Activated naive CD8-positive, alpha-beta T cell treated with anti-CD3 and anti-CD28 coated beads, Interleukin-2, amount 50 U/mL, for 24 hours (primary cell): ENCODE data around the gene OR7G1.
A peak's percentile ranks its signal among the peaks of the same experiment; 100 is the strongest.

Experiments used
- ATAC-seq: fragments of 150-1000 bp; cut with Tn5 transposase; one replicate; pipeline ENCODE4 v1.10.0; 2021
- DNase-seq: peaks from one replicate; pipeline ENCODE4 v3.0.0; 2021
- H3K27ac Mint-ChIP-seq: one replicate; pipeline ENCODE4 v1.8.0; 2021; ENCODE audit warnings: mild to moderate bottlenecking, mixed read lengths
- H3K27me3 Mint-ChIP-seq: one replicate; pipeline ENCODE4 v1.8.0; 2021; ENCODE audit warnings: mixed read lengths
- H3K36me3 Mint-ChIP-seq: one replicate; pipeline ENCODE4 v1.8.0; 2021; ENCODE audit warnings: low read depth, mixed read lengths
- H3K4me1 Mint-ChIP-seq: one replicate; pipeline ENCODE4 v1.8.0; 2021; ENCODE audit warnings: mixed read lengths
- H3K4me3 Mint-ChIP-seq: one replicate; pipeline ENCODE4 v1.8.0; 2021; ENCODE audit warnings: mild to moderate bottlenecking, moderate library complexity, mixed read lengths
- H3K9me3 Mint-ChIP-seq: one replicate; pipeline ENCODE4 v1.8.0; 2021; ENCODE audit warnings: mixed read lengths

OR7G1 gene, protein sequence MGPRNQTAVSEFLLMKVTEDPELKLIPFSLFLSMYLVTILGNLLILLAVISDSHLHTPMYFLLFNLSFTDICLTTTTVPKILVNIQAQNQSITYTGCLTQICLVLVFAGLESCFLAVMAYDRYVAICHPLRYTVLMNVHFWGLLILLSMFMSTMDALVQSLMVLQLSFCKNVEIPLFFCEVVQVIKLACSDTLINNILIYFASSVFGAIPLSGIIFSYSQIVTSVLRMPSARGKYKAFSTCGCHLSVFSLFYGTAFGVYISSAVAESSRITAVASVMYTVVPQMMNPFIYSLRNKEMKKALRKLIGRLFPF

DNA sequence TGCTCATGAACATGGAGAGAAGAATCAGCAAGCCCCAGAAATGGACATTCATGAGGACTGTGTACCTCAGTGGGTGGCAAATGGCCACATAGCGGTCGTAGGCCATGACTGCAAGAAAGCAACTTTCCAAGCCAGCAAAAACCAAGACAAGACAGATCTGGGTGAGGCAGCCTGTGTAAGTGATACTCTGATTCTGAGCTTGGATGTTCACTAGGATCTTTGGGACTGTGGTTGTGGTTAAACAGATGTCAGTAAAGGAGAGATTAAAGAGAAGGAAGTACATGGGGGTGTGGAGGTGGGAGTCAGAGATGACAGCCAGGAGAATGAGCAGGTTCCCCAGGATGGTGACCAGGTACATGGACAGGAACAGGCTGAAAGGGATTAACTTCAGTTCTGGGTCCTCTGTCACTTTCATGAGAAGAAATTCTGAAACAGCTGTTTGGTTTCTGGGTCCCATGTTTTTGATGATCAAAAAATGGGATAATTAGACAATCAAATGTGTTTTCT is at the start of gene OR7G1:
Gene OR7G1, minus strand, starts transcription at position 457 of the 507 bp plus-strand sequence. Its CDS starts 0 bp downstream, at position 457.
- DNase-seq (no peak), ATAC-seq (no peak)
- no peaks in the 10 kb centered on the region for H3K4me1 Mint-ChIP-seq
- no peak within 1 kb of the TSS for H3K27ac Mint-ChIP-seq
- no peaks in the 10 kb centered on the region for H3K9me3 Mint-ChIP-seq
- peaks cover 22% of the 10 kb centered on the region for H3K27me3 Mint-ChIP-seq
- H3K36me3 Mint-ChIP-seq, result no peaks in the 10 kb centered on the region
- no peak within 1 kb of the TSS for H3K4me3 Mint-ChIP-seq

DNA sequence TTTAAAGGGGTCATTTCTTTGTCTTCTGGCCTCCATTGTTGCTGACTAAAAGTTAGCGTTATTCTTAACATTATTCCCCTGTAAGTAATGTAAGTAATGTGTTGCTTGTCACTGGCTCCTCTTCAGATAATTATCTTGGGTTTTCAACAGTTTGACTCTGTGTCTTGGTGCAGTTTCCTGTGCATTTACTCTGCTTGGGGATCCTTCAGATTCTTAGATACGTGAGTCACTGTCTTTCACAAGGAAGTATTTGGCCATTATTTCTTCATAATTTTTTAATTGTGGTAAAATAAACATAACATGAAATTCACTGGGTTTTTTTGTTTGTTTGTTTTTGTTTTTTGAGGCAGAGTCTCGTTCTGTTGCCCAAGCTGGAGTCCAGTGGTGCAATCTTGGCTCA is 49.7 kb upstream of the OR7G1 start:
- DNase-seq, result no peak
- no peak for ATAC-seq
- peaks cover 70% of the 10 kb centered on the region for H3K36me3 Mint-ChIP-seq
- no peak overlapping the region for H3K4me3 Mint-ChIP-seq
- H3K9me3 Mint-ChIP-seq, result peaks cover 22% of the 10 kb centered on the region
- H3K4me1 Mint-ChIP-seq, result no peaks in the 10 kb centered on the region
- no peak overlapping the region for H3K27ac Mint-ChIP-seq
- H3K27me3 Mint-ChIP-seq, result no peaks in the 10 kb centered on the region

DNA sequence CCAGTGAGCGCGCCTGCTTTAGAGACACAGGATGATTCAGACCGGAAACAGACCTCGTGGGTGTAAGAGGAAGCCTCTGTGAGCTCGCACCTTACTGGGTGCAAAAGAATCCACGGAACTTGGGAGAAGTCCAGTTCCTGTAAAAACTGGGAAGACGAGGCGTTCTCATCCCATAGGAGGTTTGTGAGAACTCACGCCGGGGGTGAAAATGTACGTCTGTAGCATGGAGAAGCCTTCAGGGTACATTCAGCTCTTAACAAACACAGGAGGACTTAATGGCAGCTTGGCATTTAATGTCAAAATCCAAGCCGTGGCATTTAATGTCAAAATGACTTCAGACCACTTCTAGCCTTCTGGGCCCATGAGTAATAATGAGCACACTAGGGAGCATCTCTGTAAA is 45.9 kb upstream of the OR7G1 start:
- Mint-ChIP-seq H3K9me3 (peaks cover 30% of the 10 kb centered on the region), H3K27me3 (no peaks in the 10 kb centered on the region), H3K36me3 (peaks cover 93% of the 10 kb centered on the region), H3K27ac (no peak overlapping the region), H3K4me3 (no peak overlapping the region), H3K4me1 (peaks cover 3% of the 10 kb centered on the region)
- DNase-seq (no peak), ATAC-seq (no peak)

DNA sequence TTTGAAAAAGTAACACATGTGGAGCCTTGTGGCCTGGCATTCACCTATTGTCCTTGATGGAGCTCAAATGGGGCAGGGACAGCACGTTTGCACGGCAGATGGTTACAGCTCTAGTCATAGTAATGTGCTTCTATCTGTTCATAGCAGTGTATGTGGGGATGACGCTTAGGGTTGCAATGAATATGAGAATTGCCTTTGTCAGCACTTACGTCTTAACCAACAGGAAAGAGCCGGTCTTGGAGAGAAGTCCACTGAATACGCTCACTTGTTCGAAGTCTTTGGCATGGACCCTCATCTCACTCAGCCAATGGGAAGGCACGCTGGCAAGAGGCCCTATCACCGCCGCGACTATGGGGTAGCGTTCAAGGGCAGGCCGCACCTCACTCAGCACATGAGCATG is 44.3 kb upstream of the OR7G1 start:
- H3K27me3 Mint-ChIP-seq, result no peaks in the 10 kb centered on the region
- DNase-seq, result no peak
- H3K27ac Mint-ChIP-seq, result no peak overlapping the region
- H3K4me3 Mint-ChIP-seq, result no peak overlapping the region
- H3K4me1 Mint-ChIP-seq, result peaks cover 15% of the 10 kb centered on the region
- no peak for ATAC-seq
- peaks cover 95% of the 10 kb centered on the region for H3K36me3 Mint-ChIP-seq
- H3K9me3 Mint-ChIP-seq, result peaks cover 25% of the 10 kb centered on the region

DNA sequence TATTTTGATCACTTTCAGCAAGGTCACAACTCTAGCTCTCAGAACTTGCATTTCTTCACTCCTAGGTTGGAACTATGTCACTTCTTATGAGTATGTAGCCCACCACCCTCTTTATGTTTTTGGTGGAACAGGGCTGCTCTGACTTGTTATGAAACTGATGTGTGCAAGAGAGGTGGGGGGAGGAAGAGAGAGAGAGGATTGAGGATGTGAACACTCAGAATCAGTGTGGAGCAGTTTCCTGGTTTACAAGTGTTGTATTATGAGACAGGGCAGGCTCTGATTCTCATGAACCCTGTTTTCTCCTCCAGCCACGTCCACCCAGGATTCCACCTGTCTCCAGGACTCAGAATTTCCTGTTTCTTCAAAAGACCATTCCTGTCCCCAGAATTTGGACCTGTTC is 40.7 kb upstream of the OR7G1 start:
- DNase-seq (no peak), ATAC-seq (no peak)
- Mint-ChIP-seq H3K27me3 (no peaks in the 10 kb centered on the region), H3K9me3 (peaks cover 22% of the 10 kb centered on the region), H3K4me3 (no peak overlapping the region), H3K36me3 (peaks cover 95% of the 10 kb centered on the region), H3K4me1 (peaks cover 33% of the 10 kb centered on the region), H3K27ac (no peak overlapping the region)

DNA sequence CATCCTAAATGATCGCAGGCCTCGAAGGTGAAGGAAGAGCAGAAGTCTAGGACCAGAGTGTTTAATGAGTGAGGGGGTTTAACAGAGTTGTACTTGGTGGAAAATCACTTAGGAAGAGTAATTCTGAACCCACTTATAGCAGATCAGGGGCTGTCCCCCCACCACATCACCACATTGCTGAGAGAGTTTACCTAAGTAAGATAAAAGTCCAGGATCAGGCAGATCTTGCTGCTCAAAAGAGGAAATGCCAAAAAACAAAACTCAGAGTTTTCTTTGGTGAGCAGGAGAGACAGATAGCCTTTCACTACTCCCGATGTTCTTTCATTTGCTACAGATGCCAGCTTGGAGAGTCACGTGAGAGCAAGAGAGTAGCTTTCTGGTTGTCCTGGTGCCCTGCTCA is 40.0 kb upstream of the OR7G1 start:
- Mint-ChIP-seq H3K27me3 (no peaks in the 10 kb centered on the region), H3K4me1 (peaks cover 40% of the 10 kb centered on the region), H3K27ac (peak overlapping the region; percentile 57), H3K4me3 (no peak overlapping the region), H3K36me3 (peaks cover 95% of the 10 kb centered on the region), H3K9me3 (peaks cover 26% of the 10 kb centered on the region)
- DNase-seq (no peak), ATAC-seq (no peak)

DNA sequence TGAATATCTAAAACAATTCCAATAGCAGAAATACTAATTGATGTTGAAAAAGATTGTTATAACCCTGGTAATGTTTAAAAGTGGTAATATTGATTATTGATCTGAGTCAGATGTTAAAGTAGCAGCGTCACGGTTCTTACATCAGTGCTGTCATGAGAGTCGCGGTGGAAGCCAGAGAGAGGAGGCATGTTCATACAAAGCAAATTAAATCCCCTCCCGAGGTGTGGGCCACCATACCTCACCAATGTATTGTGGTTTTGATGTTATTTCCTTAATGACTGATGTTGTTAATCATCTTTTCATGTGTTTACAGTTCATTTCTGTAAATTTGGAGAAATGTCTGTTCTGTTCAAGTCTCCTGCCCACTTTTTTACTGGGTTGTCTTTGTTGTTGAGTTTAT is 35.8 kb upstream of the OR7G1 start:
- Mint-ChIP-seq H3K4me1 (peaks cover 71% of the 10 kb centered on the region), H3K36me3 (peaks cover 95% of the 10 kb centered on the region), H3K27ac (no peak overlapping the region), H3K4me3 (no peak overlapping the region), H3K9me3 (peaks cover 23% of the 10 kb centered on the region), H3K27me3 (no peaks in the 10 kb centered on the region)
- no peak for DNase-seq
- no peak for ATAC-seq

DNA sequence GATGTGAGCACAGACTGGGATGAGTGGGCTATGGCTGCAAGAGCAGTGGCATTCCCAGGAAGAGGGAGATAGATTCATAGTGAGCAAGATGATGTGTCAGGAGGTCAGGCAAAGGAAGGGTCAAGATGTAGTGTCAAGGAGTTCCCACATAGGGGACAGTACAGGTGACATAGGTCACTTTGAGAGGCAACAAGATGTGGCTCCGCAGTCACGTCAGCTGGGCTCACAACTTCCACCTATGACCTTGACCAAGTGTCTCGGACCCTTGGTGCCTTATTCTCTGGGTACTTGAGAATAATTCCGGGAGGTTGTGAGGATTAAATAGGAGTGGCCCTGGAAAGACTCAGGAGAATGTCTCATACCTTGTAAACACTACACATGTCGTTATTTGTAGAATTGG is 35.1 kb upstream of the OR7G1 start:
- Mint-ChIP-seq H3K4me3 (no peak overlapping the region), H3K4me1 (peaks cover 66% of the 10 kb centered on the region), H3K27me3 (no peaks in the 10 kb centered on the region), H3K36me3 (peaks cover 92% of the 10 kb centered on the region), H3K27ac (peak overlapping the region; percentile 6), H3K9me3 (peaks cover 24% of the 10 kb centered on the region)
- ATAC-seq (no peak), DNase-seq (no peak)

DNA sequence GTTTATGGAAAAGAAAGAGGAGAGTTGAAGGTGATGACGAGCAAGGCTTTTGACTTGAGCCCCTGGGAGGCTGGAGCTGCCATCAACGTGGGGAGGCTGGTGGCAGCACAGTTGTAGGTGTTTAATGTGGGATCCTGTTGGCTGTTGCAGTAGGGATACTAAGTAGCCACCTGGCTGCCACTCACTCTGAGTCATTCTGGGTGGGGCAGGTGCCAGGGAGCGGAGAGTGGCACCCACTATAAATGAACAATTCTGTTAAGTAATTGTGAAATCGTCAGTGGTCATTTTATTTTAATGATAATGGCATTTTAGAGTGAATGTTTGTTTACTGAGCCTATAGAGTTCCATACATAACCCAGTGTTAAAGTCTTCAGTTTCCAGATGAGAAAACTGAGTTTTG is 34.4 kb upstream of the OR7G1 start:
- ATAC-seq (no peak), DNase-seq (no peak)
- H3K27me3 Mint-ChIP-seq, result no peaks in the 10 kb centered on the region
- H3K36me3 Mint-ChIP-seq, result peaks cover 92% of the 10 kb centered on the region
- peak overlapping the region; percentile 6 for H3K27ac Mint-ChIP-seq
- peaks cover 28% of the 10 kb centered on the region for H3K9me3 Mint-ChIP-seq
- H3K4me1 Mint-ChIP-seq, result peaks cover 64% of the 10 kb centered on the region
- no peak overlapping the region for H3K4me3 Mint-ChIP-seq

DNA sequence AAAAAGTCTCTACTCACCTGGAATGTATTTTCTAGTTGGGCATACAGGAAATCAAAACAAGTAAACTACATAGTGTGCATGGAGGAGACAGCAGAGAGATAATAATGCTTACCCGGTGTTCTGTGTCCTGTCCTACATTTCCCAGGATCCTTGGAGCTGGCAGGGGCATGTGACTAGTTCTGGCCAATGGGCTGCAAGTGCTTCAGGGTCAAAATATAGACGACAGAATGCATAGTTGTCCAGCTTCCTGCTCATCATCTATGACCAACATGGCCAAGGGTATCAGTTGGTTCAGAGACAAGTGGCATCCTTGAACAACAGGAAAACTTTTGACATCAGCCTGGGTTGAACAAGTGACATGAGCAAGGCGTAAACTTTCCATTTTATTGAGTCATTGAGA is 33.1 kb upstream of the OR7G1 start:
- peaks cover 92% of the 10 kb centered on the region for H3K36me3 Mint-ChIP-seq
- ATAC-seq, result no peak
- no peaks in the 10 kb centered on the region for H3K27me3 Mint-ChIP-seq
- H3K4me1 Mint-ChIP-seq, result peaks cover 66% of the 10 kb centered on the region
- DNase-seq, result no peak
- H3K9me3 Mint-ChIP-seq, result peaks cover 40% of the 10 kb centered on the region
- H3K27ac Mint-ChIP-seq, result no peak overlapping the region
- no peak overlapping the region for H3K4me3 Mint-ChIP-seq

DNA sequence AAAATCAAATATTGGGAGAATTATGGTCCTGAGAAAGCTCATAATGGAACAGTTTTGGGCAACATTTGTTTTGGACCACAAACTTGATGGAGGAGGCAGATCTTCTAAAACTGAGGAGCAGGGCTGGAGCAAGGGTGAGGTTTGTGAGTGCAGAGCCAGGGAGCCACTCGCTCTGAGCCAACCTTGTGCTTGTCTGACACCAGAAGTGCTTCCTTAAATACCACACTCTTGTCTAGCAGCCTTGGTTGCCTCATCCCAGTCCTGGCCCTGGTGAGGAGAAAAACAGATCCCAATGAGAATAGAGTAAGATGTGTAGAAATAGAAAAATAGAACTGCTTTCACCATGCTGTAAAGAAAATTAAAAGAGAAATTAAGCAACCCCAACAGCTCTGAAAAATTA is 31.3 kb upstream of the OR7G1 start:
- Mint-ChIP-seq H3K9me3 (peaks cover 37% of the 10 kb centered on the region), H3K4me3 (no peak overlapping the region), H3K27me3 (no peaks in the 10 kb centered on the region), H3K27ac (no peak overlapping the region), H3K4me1 (peaks cover 71% of the 10 kb centered on the region), H3K36me3 (peaks cover 89% of the 10 kb centered on the region)
- no peak for ATAC-seq
- DNase-seq, result no peak

DNA sequence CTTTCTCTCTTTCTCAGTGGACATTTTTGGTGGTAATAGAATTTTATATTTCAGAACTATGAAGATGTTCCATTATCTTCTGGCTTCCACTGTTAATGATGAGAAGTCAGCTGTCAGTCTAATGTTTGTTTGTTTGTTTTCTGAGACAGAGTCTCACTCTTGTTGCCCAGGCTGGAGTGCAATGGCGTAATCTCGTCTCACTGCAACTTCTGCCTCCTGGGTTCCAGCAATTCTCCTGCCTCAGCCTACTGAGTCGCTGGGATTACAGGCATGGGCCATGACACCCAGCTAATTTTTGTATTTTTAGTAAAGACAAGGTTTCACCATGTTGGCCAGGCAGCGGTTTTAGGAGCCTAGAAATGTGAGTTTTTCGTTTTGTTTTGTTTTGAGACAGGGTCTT is 29.4 kb upstream of the OR7G1 start:
- H3K36me3 Mint-ChIP-seq, result peaks cover 77% of the 10 kb centered on the region
- peaks cover 22% of the 10 kb centered on the region for H3K9me3 Mint-ChIP-seq
- no peaks in the 10 kb centered on the region for H3K27me3 Mint-ChIP-seq
- ATAC-seq, result no peak
- no peak for DNase-seq
- H3K27ac Mint-ChIP-seq, result no peak overlapping the region
- H3K4me3 Mint-ChIP-seq, result no peak overlapping the region
- H3K4me1 Mint-ChIP-seq, result peaks cover 64% of the 10 kb centered on the region

DNA sequence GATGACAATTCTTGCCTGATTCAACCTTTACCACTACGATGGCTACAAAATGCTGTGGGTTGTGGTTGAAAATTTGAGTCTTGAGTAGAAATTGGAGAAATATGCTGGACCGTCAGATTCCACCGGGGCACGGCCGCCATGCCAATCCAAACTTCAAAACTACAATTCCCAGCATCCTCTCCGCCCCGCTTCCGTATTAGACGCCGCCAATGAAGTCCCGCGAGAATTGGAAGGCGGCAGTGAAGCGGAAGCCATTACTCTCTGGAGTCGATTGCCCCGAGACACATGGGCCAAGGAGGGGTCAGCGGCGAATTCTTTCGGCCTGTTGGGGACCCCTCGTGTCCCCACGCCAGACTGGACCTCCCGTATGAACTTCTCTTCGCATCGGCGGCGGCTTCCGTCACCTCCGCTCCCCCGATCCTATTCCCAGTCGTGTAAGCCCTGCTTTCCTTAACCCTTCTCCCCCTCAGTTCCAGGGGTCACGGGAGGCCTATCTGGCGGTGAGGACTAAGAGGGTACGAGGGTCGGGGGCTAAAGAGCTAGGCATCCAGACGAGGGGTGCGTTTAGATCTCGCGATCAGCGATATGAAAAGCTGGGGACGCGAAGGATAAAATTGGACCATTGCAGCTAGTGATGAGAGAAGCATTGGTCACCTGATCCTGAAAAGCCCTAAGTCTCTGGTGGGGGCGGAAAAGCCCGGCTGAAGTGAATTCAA is 24.8 kb upstream of the OR7G1 start, which contains the start of gene ZNF317:
Gene ZNF317, plus strand, starts transcription at position 239 of the 716 bp plus-strand sequence. CDS start 15,620 bp downstream, outside the sequence.
- peak; percentile 94 for ATAC-seq

DNA sequence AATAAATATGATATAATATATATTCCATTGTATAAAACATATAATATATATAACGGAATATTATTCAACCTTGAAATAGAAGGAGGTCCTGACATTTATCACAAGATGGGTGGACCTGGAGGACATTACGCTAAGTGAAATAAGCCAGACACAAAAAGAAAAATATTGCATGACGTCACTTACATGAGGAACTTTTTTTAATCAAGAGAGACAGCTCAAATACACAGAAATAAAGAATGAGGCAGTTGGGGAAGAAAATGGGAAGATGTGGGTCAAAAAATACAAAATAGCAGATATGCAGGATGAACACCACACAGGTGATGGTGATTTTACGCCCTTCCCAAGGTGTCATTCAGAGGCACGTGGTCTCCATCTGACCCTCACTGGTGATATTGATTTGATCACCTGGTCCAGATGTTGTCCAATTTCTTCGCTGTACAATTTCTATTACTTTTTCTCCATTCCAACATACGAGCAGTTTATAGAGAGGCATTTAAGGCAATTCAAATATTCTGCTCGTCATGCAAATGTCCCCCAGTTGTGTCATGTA is 24.1 kb upstream of the OR7G1 start:
- peak overlapping the region; percentile 95 for H3K27ac Mint-ChIP-seq
- ATAC-seq (no peak), DNase-seq (no peak)
- peak overlapping the region; percentile 98 for H3K4me3 Mint-ChIP-seq
- H3K9me3 Mint-ChIP-seq, result peaks cover 10% of the 10 kb centered on the region
- H3K36me3 Mint-ChIP-seq, result peaks cover 30% of the 10 kb centered on the region
- peaks cover 34% of the 10 kb centered on the region for H3K4me1 Mint-ChIP-seq
- peaks cover 2% of the 10 kb centered on the region for H3K27me3 Mint-ChIP-seq

More for the DNA sequence above, 24.8 kb upstream of the OR7G1 start, which contains the start of gene ZNF317:
- peak; percentile 85 for DNase-seq
- Mint-ChIP-seq H3K27ac (peak within 1 kb of the TSS; percentile 95), H3K9me3 (peaks cover 14% of the 10 kb centered on the region), H3K4me3 (peak within 1 kb of the TSS; percentile 98), H3K36me3 (peaks cover 36% of the 10 kb centered on the region), H3K27me3 (peaks cover 2% of the 10 kb centered on the region), H3K4me1 (peaks cover 35% of the 10 kb centered on the region)

DNA sequence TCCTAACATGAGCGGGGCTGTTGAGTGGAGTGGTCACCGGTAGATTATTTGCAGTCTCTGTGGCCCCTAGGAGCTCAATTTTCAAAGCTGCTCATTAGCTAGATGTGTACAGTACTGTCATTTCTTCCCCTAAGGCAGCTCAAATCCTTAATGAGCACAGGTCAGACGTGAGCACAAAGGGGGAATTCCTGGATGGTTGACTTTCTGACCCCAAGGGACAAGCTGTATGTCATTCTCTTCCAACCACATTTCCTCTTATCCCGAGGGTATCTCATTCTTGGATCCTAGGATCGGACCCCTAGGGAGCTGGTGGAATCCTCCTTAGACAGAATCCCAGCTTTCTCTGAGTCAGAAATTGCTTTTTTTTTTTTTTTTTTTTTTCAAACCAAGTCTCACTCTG is 16.9 kb upstream of the OR7G1 start:
- Mint-ChIP-seq H3K27ac (no peak overlapping the region), H3K36me3 (no peaks in the 10 kb centered on the region), H3K27me3 (peaks cover 4% of the 10 kb centered on the region), H3K4me3 (no peak overlapping the region), H3K9me3 (no peaks in the 10 kb centered on the region), H3K4me1 (peaks cover 7% of the 10 kb centered on the region)
- no peak for DNase-seq
- ATAC-seq, result no peak
